ENCODE results near the gene CALR3.

GRCh38 chr19:16436780-16437332 lies 59.1 kb downstream of the CALR3 start:
- no peak for TF ChIP-seq POLR2A (IDR thresholded peaks at IDR 0.05; ENCODE audit: low read depth, low read length)
- no peak for TF ChIP-seq TAF1 (IDR thresholded peaks at IDR 0.05; ENCODE audit: low read depth, low read length)
- no peak for TF ChIP-seq POLR2AphosphoS5 (IDR thresholded peaks at IDR 0.05; ENCODE audit: low read depth, low read length)
- TF ChIP-seq SPI1 (IDR thresholded peaks at IDR 0.05; ENCODE audit: low read depth, low read length), result no peak
- TF ChIP-seq POU2F2 (IDR thresholded peaks at IDR 0.05; ENCODE audit: low read depth, low read length), result no peak
